Dedifferentiated amniotic fluid mesenchymal stem cell (primary cell): ENCODE results near the gene SHROOM3.

ENCODE experiments used
- DNase-seq: peaks from one replicate; pipeline ENCODE4 v3.0.0-alpha.2; 2016; ENCODE audit errors: extremely low spot score

SHROOM3 gene

GRCh38 chr4:76494243-76494642 is 59.2 kb downstream of the SHROOM3 start:
- DNase-seq = no peak

GRCh38 chr4:76494871-76495590 is 60.0 kb downstream of the SHROOM3 start:
- DNase-seq = no peak

GRCh38 chr4:76498550-76498949 is 63.5 kb downstream of the SHROOM3 start:
- DNase-seq = no peak

- DNase-seq = no peak
These were observed 64.4 kb downstream of the SHROOM3 start for GRCh38 chr4:76499461-76499860.

GRCh38 chr4:76502886-76503285 is 67.9 kb downstream of the SHROOM3 start:
- DNase-seq = no peak

- peak; percentile 57 for DNase-seq
These were observed 69.8 kb downstream of the SHROOM3 start for GRCh38 chr4:76504613-76505465.

GRCh38 chr4:76511947-76512346 is 76.9 kb downstream of the SHROOM3 start:
- DNase-seq = no peak

- no peak for DNase-seq
These were observed 78.5 kb downstream of the SHROOM3 start for GRCh38 chr4:76513482-76513881.

GRCh38 chr4:76514087-76514486 is 79.1 kb downstream of the SHROOM3 start:
- no peak for DNase-seq

GRCh38 chr4:76515975-76516843 is 81.2 kb downstream of the SHROOM3 start:
- no peak for DNase-seq

GRCh38 chr4:76518241-76518640 is 83.2 kb downstream of the SHROOM3 start:
- no peak for DNase-seq

- no peak for DNase-seq
These were observed 88.6 kb downstream of the SHROOM3 start for GRCh38 chr4:76523593-76523992.

GRCh38 chr4:76525751-76526150 is 90.7 kb downstream of the SHROOM3 start:
- DNase-seq = no peak

GRCh38 chr4:76526585-76526990 is 91.6 kb downstream of the SHROOM3 start:
- no peak for DNase-seq

- no peak for DNase-seq
These were observed 92.6 kb downstream of the SHROOM3 start for GRCh38 chr4:76527666-76528065.

- no peak for DNase-seq
These were observed 96.6 kb downstream of the SHROOM3 start for GRCh38 chr4:76531597-76531996.

GRCh38 chr4:76532805-76533204 is 97.8 kb downstream of the SHROOM3 start:
- no peak for DNase-seq

- no peak for DNase-seq
These were observed 98.3 kb downstream of the SHROOM3 start for GRCh38 chr4:76533314-76533713.

GRCh38 chr4:76535603-76536372 is 100.8 kb downstream of the SHROOM3 start:
- no peak for DNase-seq

- DNase-seq = no peak
These were observed 101.3 kb downstream of the SHROOM3 start for GRCh38 chr4:76536373-76536689.

GRCh38 chr4:76538296-76538695 is 103.3 kb downstream of the SHROOM3 start:
- no peak for DNase-seq

GRCh38 chr4:76539979-76540378 is 105.0 kb downstream of the SHROOM3 start:
- DNase-seq = no peak
